CD4-positive, alpha-beta T cell treated with Interleukin-2 at 100 ng/mL for 4 hours (primary cell): ENCODE data around the gene ABHD8.
A peak's percentile ranks its signal among the peaks of the same experiment; 100 is the strongest.

Experiments used
- DNase-seq: peaks from one replicate; pipeline ENCODE4 v3.0.0-alpha.2; 2020; ENCODE audit warnings: low spot score

Gene ABHD8

DNA sequence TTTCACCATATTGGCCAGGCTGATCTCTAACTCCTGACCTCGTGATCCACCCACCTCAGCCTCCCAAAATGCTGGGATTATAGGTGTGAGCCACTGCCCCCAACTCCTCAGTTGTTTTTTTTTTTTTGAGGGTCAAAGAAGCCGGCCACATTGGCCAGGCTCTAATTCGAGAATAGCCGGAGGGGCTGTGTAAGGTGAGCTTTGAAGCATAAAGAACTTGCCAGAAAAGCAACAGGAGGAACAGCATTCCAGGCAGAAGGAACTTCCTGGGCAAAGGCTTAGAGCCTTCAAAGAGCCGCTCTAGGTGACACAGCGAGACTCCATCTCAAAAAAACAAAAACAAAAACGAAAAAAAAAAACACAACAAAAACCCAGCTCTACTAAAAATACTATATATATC lies 37.2 kb downstream of the ABHD8 start:
- DNase-seq: no peak

GRCh38 chr19:17264641-17264979 lies 38.6 kb downstream of the ABHD8 start, which contains the start of gene USHBP1:
USHBP1 (minus strand) TSS chr19:17264745; CDS start chr19:17264299, 446 bp downstream.
- no peak for DNase-seq

GRCh38 chr19:17263712-17264640 lies 39.2 kb downstream of the ABHD8 start:
- no peak for DNase-seq

DNA sequence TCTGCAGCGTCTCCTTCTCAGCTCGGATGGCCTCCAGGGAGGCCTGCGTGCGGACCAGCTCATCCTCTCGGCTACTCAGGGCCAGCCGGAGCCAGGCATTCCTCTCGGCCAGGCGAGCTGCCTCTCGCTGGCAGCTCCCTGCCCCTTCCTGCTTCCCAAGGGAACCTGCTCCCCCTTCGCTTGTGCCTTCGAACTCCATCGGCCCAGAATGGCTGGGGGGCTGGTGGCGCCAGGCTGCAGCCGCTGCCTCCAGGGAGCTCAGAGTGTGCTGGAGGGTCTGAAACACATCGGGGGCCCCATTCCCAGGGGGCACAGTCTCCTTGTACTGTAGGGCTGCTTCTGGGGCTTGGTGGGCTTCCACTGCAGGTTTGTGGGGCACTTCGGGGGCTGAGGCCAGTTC lies 40.7 kb downstream of the ABHD8 start:
- no peak for DNase-seq

DNA sequence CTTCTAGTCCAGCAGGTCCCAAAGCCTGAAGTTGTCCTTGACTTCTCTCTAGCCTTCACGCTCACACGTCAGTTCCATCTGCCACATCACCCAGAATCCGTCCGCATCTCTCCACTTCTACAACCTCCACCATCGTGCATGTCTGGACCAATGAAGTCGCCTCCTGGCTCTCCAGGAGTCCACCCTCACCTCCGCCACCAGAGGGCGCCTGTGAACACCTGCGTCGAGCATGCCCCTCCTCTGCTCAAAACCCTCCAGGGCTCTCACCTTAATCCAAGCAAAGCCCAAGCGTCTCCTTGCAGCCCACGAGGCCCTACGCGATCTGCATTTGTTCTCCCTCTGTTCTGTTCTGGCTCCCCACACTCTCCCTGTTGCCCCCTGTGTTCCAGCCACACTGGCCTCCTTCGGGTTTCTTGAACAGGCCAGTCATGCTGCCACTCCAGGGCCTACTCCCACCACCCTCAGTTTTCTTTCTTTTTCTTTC lies 42.3 kb downstream of the ABHD8 start:
- peak; percentile 92 for DNase-seq

GRCh38 chr19:17259934-17260333 lies 43.3 kb downstream of the ABHD8 start:
- no peak for DNase-seq

- no peak for DNase-seq
These were observed 44.0 kb downstream of the ABHD8 start for GRCh38 chr19:17259118-17259780.

DNA sequence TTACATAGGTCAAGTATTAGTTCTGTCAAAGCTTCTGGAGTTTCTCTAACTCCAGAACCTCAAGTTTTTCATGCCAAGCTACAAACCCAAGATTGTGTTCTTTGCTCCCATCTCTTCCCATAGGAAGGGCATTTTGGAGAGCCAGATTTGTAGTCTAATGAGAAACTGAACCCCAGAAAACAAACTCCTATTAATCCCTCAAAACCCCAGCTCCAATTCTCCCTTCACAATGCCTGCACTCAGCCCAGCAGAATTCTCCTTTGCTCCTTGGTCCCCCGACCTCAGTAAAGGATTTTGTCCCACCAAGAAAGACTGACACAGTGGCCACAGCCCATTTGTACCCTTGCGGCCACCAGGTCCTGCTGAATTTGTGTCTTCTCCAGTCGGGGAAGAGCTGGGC lies 47.1 kb downstream of the ABHD8 start:
- no peak for DNase-seq

GRCh38 chr19:17255150-17255621 lies 48.0 kb downstream of the ABHD8 start:
- no peak for DNase-seq

GRCh38 chr19:17254636-17255035 lies 48.6 kb downstream of the ABHD8 start:
- no peak for DNase-seq

GRCh38 chr19:17249887-17250548 lies 53.2 kb downstream of the ABHD8 start:
- no peak for DNase-seq

- DNase-seq: no peak
These were observed 55.0 kb downstream of the ABHD8 start for GRCh38 chr19:17248011-17248776.

GRCh38 chr19:17246681-17247425 lies 56.4 kb downstream of the ABHD8 start:
- no peak for DNase-seq

DNA sequence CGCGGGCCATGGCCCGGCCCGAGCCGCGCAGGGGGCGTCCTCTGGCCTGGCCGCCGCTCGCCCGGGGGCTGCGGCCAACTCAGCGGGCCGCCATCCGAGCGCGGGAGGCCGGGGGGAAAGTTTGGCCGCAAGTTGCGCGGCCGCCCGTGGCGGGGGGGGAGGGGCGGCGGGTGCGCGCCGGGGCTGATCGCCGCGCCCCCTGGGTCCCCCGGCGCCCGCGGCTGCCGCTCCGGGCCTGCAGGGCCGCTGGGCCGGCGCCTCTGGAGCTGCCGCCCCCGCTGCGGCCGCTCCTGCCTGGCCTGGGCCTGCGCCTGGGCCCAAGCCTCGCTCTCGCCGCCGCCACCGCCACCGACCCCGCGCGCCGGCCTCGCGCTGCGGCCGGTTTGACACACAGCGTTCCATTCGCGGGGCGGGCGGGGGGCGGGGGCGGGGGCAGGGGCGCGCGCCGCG lies 57.7 kb downstream of the ABHD8 start, which contains the start of gene NR2F6:
TSS of gene NR2F6 (minus strand) at position 385 of the 450 bp plus-strand sequence. CDS start 699 bp downstream, outside the sequence.
- DNase-seq: no peak

- no peak for DNase-seq
These were observed 58.3 kb downstream of the ABHD8 start for GRCh38 chr19:17244618-17245534.

DNA sequence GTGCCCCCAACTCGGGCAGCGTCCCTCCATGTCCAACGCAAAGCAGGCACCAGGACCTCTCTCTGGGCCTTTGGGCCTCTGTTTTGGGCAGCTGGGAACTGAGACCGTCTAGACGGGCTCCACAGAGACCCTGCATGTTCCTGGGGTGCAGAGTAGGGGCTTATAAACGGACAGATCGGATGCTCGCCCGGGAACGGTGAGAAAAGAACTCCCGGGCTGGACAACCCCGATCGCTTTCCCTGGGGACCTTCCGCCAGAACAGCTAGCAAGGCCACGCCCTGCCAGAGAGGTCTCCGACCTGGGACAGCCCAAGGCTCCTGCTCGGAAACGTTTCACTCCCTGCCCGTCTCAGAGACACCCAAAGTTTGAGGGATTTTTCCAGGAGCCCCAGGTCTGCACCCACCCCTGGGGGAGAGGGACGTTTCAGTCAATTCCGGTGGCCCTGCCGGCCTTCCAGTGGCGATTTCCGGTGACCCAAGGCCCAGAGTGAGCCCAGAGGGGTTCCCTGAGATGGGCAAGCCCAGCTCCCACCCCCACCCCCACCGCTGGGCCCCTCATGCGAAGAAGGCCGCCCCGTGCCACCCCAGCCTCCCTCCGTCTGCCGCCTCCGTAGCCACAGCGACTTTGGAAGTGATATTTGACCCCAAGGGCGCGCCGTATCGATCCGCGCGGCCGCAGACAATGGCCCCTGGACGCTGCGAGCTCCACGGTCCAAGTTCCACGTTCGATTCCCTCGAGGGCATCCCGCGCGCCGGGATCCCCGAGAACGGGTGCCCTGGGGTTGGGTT lies 59.2 kb downstream of the ABHD8 start:
- no peak for DNase-seq

DNA sequence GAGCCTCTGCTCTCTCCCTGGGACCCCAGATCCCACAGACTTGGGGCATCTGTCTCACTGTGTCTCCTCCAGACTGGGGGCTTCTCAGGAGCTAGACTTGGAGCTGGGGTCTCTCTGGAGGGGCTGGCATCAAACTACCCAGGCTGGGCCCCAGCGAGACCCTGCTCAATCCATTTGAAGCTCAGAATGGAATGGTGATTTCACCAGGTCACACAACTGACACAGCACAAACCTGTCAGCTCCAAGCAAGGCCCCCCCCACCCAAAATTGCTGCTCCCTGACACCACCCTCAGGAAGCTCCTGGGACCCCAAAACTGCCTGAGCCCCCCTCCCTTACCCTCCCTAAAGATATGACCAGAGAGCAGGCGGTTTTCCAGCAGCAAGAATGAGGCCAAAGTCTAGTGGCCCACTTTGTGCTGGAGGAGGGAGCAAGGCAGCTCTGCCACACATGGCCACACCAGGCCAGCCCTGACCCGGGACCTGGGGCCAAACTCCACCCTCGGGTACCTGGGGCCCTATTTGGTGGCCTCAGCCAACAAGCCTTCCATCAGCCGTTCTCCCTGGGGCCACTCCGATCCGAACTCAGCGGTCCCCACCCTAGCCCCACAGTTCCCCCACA lies 59.9 kb downstream of the ABHD8 start:
- DNase-seq: no peak

DNA sequence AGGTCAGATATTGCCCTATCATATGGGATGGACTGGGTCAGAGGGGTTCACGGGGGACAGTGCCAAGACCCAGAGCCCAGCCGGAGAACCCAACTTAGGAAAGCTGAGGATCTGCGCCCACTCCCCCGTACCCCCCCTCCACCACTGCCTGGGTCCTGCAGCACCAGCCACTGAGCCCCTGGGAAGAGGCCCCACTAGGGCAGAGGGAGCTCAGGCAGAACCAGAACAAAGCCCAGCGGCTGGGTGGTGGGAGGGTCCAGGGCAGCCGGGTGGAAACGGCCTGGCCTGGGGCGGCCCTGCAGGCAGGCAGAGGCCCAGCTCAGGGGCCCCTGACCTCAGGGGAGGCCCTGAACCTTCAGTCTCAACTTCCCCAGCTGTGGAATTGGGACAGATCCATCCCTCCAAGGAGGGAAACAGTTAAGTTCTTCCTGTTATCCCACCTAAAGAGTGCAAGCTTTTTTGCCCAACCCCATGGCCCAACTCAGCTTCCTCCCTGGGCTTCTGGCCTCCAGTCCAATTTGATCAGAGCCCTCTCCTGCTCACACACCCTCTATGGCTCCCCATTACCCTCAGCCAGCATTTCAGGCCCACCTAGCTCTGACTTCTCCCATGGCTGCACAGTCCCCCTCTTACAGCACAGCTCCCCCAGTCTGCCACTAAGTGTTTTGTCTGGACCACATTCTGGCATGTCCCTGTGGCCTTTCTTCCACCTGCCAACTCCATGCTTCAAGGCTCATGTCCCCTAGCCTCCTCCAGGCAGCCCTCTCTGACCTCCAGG lies 60.6 kb downstream of the ABHD8 start:
- no peak for DNase-seq
